AG04450 (cell line): Measurements from ENCODE around the gene CHCHD3. TPM values are rescaled to one million over a fixed set of nuclear protein-coding genes. Genes with fewer than 3 reads are reported as not detected.

Experiments
- CTCF ChIA-PET: fragments of 300-600, 350-600 bp; formaldehyde crosslinking; extraction: SDS; loops from one replicate; lab custom pipeline; 2022; ENCODE audit warnings: antibody characterized with exemption, inconsistent platforms; lab: Charles Lee
- POLR2A ChIA-PET: fragments of 350-600 bp; formaldehyde crosslinking; extraction: SDS; loops from one replicate; lab custom pipeline; 2021; ENCODE audit warnings: antibody characterized with exemption, inconsistent platforms; lab: Yijun Ruan, JAX
- DNase-seq: peaks from one replicate; pipeline ENCODE4 v3.0.0-alpha.2; 2011; ENCODE audit warnings: low read depth, low spot score
- H3K27ac ChIP-seq: one replicate; pipeline ENCODE4 v1.5.1; 2012; ENCODE audit warnings: low read depth, low read length, control low read depth
- H3K27me3 ChIP-seq: one replicate; pipeline ENCODE4 v1.6.0; 2012; ENCODE audit warnings: low read length; ENCODE audit not compliant: control insufficient read depth, insufficient read depth
- H3K4me3 ChIP-seq: 2 replicates; pipeline ENCODE4 v1.5.1; 2011; ENCODE audit warnings: mild to moderate bottlenecking, low read depth, low read length, control low read depth
- H3K9me3 ChIP-seq: 2 replicates; pipeline ENCODE4 v1.5.1; 2012; ENCODE audit warnings: low read length; ENCODE audit not compliant: control insufficient read depth, insufficient read depth
- polyA plus RNA-seq: library from polyadenylated mRNA; depleted of rRNA; stranded (reverse); fragments of >200 nt; gene quantifications from 2 replicates; pipeline ENCODE4 v1.2.3, GENCODE V29; 2011
- TF ChIP-seq, protein P1 (sequence below): IDR thresholded peaks from 2 replicates; pipeline ENCODE4 v1.5.1; 2011; ENCODE audit warnings: low read depth, low read length, control low read depth, inconsistent platforms

CHCHD3 gene
- polyA plus RNA-seq, 1 experiment: 77.8 TPM

DNA sequence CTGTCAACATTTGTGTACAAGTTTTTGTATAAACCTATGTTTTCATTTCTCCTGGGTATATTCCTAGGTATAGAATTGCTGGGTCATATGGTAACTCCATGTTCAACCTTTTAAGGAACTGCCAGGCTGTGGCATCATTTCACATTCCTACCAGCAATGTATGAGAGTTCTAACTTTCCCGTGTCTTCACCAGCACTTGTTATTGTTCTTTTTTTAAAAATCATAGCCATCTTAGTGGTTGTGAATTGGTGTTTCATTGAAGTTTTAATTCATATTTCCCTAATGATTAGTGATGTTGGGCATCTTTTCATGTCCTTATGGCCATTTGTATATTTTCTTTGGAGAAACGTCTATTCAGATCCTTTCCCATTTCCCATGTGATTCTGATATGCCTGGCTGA lies 312.6 kb downstream of the CHCHD3 start:
- POLR2A ChIA-PET: no interaction called here
- Histone ChIP-seq H3K4me3 (no peak overlapping the region), H3K27me3 (peaks cover 26% of the 10 kb centered on the region), H3K9me3 (no peaks in the 10 kb centered on the region; the same call in 1 of the 2 replicates), H3K27ac (no peak overlapping the region)
- TF ChIP-seq, protein P1, sequence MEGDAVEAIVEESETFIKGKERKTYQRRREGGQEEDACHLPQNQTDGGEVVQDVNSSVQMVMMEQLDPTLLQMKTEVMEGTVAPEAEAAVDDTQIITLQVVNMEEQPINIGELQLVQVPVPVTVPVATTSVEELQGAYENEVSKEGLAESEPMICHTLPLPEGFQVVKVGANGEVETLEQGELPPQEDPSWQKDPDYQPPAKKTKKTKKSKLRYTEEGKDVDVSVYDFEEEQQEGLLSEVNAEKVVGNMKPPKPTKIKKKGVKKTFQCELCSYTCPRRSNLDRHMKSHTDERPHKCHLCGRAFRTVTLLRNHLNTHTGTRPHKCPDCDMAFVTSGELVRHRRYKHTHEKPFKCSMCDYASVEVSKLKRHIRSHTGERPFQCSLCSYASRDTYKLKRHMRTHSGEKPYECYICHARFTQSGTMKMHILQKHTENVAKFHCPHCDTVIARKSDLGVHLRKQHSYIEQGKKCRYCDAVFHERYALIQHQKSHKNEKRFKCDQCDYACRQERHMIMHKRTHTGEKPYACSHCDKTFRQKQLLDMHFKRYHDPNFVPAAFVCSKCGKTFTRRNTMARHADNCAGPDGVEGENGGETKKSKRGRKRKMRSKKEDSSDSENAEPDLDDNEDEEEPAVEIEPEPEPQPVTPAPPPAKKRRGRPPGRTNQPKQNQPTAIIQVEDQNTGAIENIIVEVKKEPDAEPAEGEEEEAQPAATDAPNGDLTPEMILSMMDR: no peak
- CTCF ChIA-PET: interaction anchor here (0.6 kb wide), 1 partner anchor 59 kb away, joined by 3 read pairs; no protein-coding TSS in a partner anchor
- DNase-seq: no peak

DNA sequence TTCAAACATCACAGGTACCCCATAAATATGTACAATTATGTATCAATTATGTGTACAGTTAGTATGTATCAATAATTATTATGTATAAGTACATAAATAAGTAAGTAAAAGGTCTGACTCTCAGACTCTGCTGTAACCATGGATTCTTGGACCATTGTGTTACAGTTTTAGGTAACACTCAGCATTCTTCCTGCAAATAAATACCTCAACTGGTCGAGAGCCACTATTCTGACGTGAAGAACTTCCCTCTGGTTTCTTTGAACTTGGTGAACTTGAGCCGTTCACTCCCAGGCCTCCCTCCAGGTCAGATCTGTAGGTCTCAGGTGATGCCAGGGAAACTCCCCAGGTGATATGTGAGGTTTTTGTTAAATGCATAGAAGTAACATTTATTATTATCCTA lies 313.8 kb downstream of the CHCHD3 start:
- ChIA-PET CTCF (no interaction called here), POLR2A (no interaction called here)
- no peaks in the 10 kb centered on the region; the same call in 1 of the 2 replicates for H3K9me3 ChIP-seq
- TF ChIP-seq, protein P1: no peak
- peaks cover 27% of the 10 kb centered on the region for H3K27me3 ChIP-seq
- no peak overlapping the region for H3K27ac ChIP-seq
- no peak overlapping the region for H3K4me3 ChIP-seq
- DNase-seq: no peak

DNA sequence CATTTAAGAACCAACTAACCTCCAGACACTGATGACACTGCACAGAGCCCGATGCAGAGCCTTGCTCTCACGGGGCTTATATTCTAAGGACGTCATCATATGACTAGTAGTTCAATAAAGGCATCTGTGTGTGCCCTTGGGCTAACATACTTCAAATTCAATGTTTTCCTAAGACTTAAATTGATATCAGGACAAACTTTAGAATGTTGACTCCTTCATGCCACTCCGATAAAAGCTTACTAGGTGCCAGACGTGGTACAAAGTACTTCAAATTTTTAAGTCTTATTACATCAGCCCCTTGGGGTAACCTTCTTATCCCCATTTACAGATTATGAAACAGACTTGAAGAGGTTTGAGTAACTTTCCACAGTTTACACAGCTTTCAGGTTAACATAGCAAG lies 314.5 kb downstream of the CHCHD3 start:
- Histone ChIP-seq H3K4me3 (no peak overlapping the region), H3K27ac (no peak overlapping the region), H3K9me3 (no peaks in the 10 kb centered on the region; the same call in 1 of the 2 replicates), H3K27me3 (peaks cover 34% of the 10 kb centered on the region)
- TF ChIP-seq, protein P1: no peak
- ChIA-PET POLR2A (interaction anchor here (0.6 kb wide), 1 partner anchor 469 kb away, joined by 3 read pairs; no protein-coding TSS in a partner anchor), CTCF (no interaction called here)
- DNase-seq: no peak

DNA sequence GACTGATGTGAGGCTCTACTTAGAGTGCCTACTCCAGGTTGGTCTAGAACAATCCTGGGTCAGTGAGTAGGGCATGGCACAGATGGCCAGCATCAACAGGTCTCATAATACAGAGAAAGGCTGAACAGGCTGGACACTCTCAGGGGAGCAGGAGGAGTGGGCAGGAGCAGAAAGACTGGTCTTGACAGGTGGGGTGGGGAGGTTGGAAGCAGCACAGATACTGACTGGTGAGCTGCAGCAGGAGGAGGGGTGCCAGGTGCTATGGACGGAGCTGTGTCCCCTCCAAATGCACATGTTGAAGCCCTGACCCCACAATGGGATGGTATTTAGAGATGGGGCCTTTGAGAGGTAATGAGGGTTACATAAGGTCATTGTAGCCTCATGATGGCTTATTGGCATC lies 315.2 kb downstream of the CHCHD3 start:
- no peak for DNase-seq
- no peak overlapping the region for H3K27ac ChIP-seq
- POLR2A ChIA-PET: no interaction called here
- CTCF ChIA-PET: no interaction called here
- H3K4me3 ChIP-seq: no peak overlapping the region
- no peaks in the 10 kb centered on the region; the same call in 1 of the 2 replicates for H3K9me3 ChIP-seq
- TF ChIP-seq, protein P1: no peak
- H3K27me3 ChIP-seq: peaks cover 41% of the 10 kb centered on the region

DNA sequence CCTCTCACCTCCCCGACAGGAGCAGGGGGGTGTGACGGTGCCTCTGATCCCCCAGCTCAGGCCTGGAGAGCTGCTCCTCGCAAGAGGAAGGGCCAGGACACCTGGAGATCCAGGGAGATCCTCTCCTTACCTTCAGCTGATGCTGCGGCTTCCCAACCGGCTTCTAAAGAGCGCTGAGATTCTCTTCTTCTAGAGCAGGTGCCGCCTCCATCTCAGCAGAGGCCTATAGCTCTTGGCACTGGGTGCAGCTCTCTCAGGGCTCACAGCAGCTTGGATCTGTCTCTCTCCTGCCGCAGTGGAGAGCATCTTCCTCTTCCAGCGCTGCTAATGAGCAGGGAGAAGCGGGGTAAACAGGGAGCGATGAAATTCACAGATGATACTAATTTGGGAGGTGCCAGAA lies 316.0 kb downstream of the CHCHD3 start:
- Histone ChIP-seq H3K27me3 (peaks cover 41% of the 10 kb centered on the region), H3K4me3 (no peak overlapping the region), H3K27ac (no peak overlapping the region), H3K9me3 (no peaks in the 10 kb centered on the region)
- POLR2A ChIA-PET: no interaction called here
- TF ChIP-seq, protein P1: no peak
- CTCF ChIA-PET: interaction anchor here (1.5 kb wide), 1 partner anchor 55 kb away, joined by 3 read pairs; no protein-coding TSS in a partner anchor
- no peak for DNase-seq
